Measurements from ENCODE around the gene B4GALT1.

B4GALT1 gene

DNA sequence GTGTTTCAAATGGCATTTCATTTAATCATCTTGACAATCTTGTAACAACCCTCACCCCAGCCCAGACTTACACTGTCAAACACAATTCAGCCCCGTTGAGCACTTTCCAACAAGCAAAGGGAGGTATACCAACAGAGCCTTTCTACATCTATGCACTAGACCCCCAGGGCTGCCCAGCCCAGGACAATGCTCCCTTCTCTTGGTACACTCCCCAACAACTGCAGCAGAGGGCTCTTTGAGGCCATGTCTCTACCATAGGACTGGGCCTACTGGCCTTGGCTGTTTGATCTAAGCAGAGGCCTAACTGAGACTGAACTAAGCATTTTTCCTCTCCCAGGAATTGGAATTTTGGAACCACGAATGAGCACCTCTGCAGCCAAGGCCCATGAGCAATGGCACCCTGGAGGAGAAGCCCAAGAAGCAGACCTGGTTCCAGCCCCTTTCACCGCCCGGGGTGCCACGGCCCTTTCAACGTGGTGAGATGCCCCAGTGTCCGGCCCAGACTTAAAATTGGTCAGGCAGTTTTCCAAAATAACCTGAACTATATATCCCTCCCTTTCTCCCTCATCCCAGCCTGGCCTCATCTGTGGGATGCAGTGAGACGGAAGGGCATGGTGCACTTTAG, 43.6 kb downstream of the B4GALT1 start:
- DNase-seq (ENCODE audit: low spot score): no peak

DNA sequence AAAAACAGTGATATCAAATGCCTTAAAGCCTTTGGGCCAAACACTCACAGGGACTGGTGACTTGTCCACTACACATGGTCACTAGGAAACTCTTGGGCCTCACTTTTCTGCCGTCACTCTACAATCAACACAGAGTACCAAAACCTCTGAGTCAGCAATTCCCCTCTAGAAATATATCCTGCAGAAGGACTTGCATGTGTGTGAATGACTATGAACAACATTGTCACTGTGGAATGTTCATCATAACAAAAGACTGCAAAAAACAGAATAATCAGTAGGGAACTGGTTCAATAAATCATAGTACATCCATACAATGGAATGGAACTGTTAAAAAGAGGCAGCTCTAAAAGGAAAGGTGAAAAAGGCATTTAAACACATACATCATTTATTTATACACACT, 46.5 kb downstream of the B4GALT1 start:
- DNase-seq (ENCODE audit: low spot score): no peak

GRCh38 chr9:33117796-33118195, 49.3 kb downstream of the B4GALT1 start:
- DNase-seq (ENCODE audit: low spot score): no peak

DNA sequence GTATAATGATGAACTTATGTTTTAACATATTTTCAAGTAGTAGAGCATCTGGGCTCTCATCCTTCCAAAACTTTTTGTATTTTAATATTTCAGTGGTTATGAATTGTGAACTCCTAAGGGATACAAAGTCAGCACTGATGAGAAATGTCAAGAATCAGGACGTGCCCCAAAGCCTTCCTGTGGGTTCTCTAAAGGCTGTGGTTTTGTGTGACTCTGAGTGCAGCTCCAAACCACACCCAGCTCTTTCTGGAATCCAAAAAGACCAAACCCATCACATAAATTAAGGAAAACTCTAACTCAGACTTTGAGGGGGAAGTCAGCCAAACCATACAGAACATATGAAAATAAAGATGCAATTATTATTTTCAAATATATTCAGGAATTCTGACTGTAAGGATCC, 49.8 kb downstream of the B4GALT1 start:
- DNase-seq (ENCODE audit: low spot score): no peak

- no peak for DNase-seq (ENCODE audit: low spot score)
Observed at GRCh38 chr9:33116860-33117259, 50.3 kb downstream of the B4GALT1 start.

- no peak for DNase-seq (ENCODE audit: low spot score)
Observed at GRCh38 chr9:33114746-33115145, 52.4 kb downstream of the B4GALT1 start.

GRCh38 chr9:33113799-33114547, 53.2 kb downstream of the B4GALT1 start:
- DNase-seq (ENCODE audit: low spot score): no peak

DNA sequence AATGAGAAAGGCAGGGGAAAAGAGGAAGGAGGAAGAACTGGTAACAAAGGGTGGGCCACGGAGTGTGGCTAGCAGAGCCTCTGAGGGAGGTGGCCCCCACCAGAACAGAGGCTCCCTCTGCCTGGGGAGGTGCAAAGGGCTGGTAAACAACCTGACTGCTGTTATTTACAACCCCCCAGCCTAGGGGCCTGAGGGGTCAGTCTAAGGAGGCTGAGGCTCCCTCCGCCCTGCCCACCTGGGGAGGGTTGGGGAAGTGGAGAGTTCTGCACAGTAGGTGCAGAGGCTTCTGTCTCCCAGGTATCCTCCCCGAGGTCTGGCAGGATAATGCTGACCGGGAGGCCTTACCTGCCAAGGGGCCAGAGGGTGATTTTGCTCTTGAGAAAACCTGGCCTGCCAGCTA, 55.0 kb downstream of the B4GALT1 start:
- DNase-seq (ENCODE audit: low spot score): no peak

DNA sequence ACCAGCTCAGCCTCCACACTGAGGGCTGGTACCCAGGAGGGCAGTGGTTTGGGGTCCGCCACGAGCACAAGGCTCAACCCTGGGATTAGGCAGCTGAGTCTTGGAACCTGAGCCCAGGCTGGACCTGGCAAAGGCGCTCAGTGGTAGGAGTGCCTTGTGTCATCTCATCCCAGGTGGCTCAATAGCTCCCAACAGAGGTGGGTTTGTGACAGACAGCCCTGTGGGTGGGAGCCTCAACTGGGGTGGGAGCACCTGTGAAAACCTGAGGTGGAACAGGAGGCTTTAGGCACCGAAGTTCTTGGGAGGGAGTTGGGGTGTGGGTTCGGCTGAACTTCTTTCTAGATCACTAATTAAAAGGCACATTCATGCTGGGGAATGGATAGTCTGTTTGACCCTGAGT, 55.5 kb downstream of the B4GALT1 start:
- no peak for DNase-seq (ENCODE audit: low spot score)

GRCh38 chr9:33110686-33111085, 56.5 kb downstream of the B4GALT1 start:
- no peak for DNase-seq (ENCODE audit: low spot score)

- DNase-seq (ENCODE audit: low spot score): no peak
Observed at GRCh38 chr9:33109850-33110595, 57.1 kb downstream of the B4GALT1 start.

DNA sequence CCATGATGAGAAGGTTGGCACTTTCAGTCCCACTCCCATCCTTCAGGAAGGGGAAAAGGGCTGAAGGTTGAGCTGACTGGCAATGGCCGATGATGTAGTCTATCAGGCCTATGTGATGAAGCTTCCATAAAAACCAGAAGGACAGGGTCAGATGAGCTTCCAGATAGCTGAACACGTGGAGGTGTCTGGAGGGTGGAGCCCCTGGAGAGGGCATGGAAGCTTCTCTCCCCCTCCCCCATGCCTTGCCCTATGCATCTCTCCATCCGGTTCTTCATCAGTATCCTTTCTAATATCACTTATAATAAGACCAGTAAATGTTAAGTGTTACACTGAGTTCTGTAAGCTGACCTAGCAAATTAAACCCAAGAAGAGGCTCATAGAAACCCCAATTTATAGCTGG, 58.0 kb downstream of the B4GALT1 start:
- no peak for DNase-seq (ENCODE audit: low spot score)

DNA sequence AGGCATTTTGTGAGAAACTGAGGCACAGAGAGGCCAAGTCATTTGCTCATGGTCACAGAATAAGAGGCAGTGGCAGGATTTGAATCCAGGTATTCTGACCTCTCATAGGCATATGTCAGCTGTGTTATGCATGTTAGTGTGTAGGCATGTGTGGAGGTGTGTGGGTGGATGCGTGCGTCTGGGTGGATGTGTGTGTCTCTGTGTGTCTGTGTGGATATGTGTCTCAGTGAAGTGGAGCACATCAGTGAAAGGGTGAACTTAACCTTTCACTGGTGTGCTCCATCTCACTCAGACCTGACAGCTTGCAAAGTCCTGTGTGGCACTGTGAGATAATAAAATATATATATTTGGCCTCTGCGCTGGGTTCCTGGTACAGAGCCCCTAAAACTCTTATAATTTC, 58.7 kb downstream of the B4GALT1 start:
- no peak for DNase-seq (ENCODE audit: low spot score)

DNA sequence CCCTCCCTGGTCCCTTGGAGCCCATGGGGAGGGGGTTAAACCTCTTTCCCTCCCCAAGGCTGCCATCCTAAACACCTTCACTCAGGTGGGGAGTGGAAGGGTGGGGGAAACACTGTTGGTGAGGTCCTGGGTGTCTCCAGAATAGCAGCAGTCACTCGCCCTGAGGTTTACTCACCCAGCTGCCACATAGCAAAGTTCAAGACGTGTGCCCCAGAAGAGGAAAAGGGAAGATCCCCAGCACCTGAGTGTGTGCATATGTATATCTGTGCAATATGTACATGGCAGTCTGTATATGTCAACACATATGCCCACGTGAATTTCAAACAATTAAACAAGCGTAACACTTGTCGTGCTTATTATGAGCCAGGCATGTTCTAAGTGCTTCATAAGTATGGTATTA, 59.4 kb downstream of the B4GALT1 start:
- DNase-seq (ENCODE audit: low spot score): no peak

DNA sequence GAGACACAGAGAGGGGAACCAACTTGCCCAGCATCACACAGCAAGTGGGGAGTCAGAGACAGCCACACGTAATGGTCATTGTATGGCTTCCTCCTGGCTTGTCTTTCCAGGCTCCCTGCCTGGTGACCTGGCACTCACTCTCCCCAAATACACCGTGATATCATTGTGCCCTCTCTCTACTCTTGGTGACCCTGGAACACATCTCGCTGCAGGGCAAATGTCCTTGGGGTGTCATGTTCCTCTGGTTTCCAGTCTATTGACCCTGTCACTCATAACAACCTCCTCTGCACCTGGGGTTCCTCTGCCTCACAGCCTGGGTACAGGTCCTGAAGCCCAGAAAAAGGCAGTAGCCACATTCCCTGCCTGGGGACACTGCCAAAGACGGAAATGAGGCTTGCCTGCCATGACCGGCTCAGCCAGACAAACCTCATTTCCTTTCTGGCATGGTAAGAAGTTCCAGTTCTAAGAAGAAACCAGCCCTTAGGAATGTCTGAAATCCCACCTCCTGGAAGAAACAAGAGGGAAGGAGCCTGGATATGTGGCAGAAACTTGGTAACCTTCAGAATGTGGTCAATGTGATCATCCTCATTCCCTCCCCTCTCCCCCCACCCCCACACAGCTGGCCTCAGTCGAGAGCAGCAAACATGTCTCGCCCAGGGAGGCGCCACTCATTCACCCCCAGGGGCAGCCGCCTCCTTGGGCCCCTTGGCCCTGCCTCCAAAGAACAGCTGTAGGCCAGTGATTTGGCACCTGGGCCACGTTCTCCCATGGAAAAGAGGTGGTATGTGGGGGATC, 60.1 kb downstream of the B4GALT1 start:
- no peak for DNase-seq (ENCODE audit: low spot score)

DNA sequence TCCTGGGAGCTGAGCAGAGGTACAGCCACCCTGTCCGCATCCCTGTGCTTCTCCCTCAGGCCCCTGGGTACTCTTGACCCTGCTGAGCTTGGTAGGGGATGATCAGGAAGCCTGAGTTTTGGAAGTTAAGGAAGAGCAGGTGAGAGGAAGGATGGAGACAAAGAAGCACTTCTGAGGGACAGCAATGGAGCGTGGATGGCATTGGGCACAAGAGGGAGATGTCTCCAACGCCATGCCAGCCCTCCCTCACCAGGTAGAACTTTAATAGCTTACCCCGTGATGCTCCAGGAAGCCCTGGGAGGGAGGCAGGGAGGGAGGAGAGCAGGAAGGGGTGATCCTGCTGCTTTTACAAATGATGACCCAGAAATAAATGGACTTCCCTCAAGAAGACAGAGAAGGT, 60.8 kb downstream of the B4GALT1 start:
- DNase-seq (ENCODE audit: low spot score): no peak

- DNase-seq (ENCODE audit: low spot score): no peak
Observed at GRCh38 chr9:33105959-33106358, 61.2 kb downstream of the B4GALT1 start.

DNA sequence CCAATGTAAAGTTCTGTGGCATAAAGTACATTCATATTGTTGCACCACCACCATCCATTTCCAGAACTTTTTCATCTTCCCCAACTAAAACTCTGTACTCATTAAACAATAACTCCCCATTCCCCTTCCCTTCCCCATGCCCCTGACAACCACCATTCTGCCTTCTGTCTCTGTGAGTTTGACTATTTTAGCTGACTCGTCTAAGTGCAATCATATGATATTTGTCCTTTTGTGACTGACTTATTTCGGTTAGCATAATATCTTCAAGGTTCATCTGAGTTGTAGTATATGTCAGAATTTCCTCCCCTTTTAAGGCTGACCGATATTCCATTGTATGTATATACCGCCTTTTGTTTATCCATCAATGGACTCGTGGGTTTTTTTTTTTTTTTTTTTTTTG, 61.6 kb downstream of the B4GALT1 start:
- DNase-seq (ENCODE audit: low spot score): no peak

- DNase-seq (ENCODE audit: low spot score): no peak
Observed at GRCh38 chr9:33104401-33104800, 62.7 kb downstream of the B4GALT1 start.

- no peak for DNase-seq (ENCODE audit: low spot score)
Observed at GRCh38 chr9:33103501-33104281, 63.4 kb downstream of the B4GALT1 start.

- no peak for DNase-seq (ENCODE audit: low spot score)
Observed at GRCh38 chr9:33102551-33103210, 64.5 kb downstream of the B4GALT1 start.

Measured in RKO (cell line).